Right forelimb (tissue), 1 donor: ENCODE measurements around the gene GPR25.
A peak's percentile ranks its signal among the peaks of the same experiment; 100 is the strongest.

Experiments used
- DNase-seq: peaks from one replicate; pipeline ENCODE4 v3.0.0-alpha.2; 2018

The GPR25 gene

GRCh38 chr1:200873671-200874397, 1.1 kb downstream of the GPR25 start:
- DNase-seq = no peak

GRCh38 chr1:200874694-200875093, 1.9 kb downstream of the GPR25 start:
- DNase-seq = no peak

GRCh38 chr1:200875416-200875815, 2.6 kb downstream of the GPR25 start:
- no peak for DNase-seq

- DNase-seq = no peak
Observed at GRCh38 chr1:200877010-200877409, 4.2 kb downstream of the GPR25 start.

GRCh38 chr1:200877839-200878551, 5.2 kb downstream of the GPR25 start:
- no peak for DNase-seq

GRCh38 chr1:200880212-200880611, 7.4 kb downstream of the GPR25 start:
- no peak for DNase-seq

GRCh38 chr1:200883118-200883517, 10.3 kb downstream of the GPR25 start:
- no peak for DNase-seq

GRCh38 chr1:200885623-200886402, 13.0 kb downstream of the GPR25 start:
- DNase-seq = no peak

- DNase-seq = no peak
Observed at GRCh38 chr1:200886594-200886993, 13.8 kb downstream of the GPR25 start.

- DNase-seq = no peak
Observed at GRCh38 chr1:200887036-200887435, 14.3 kb downstream of the GPR25 start.

GRCh38 chr1:200887772-200888348, 15.1 kb downstream of the GPR25 start:
- DNase-seq = no peak

- DNase-seq = no peak
Observed at GRCh38 chr1:200888349-200888838, 15.6 kb downstream of the GPR25 start.

- no peak for DNase-seq
Observed at GRCh38 chr1:200889571-200889970, 16.8 kb downstream of the GPR25 start.

GRCh38 chr1:200890027-200890426, 17.2 kb downstream of the GPR25 start:
- DNase-seq = no peak

GRCh38 chr1:200890818-200891773, 18.3 kb downstream of the GPR25 start:
- peak; percentile 69 for DNase-seq

- no peak for DNase-seq
Observed at GRCh38 chr1:200891774-200892157, 19.0 kb downstream of the GPR25 start.

- DNase-seq = no peak
Observed at GRCh38 chr1:200892546-200892945, 19.8 kb downstream of the GPR25 start.

- DNase-seq = no peak
Observed at GRCh38 chr1:200892958-200893357, 20.2 kb downstream of the GPR25 start.

- DNase-seq = no peak
Observed at GRCh38 chr1:200893411-200893901, 20.7 kb downstream of the GPR25 start.

GRCh38 chr1:200894712-200895442, 22.1 kb downstream of the GPR25 start, which contains the start of gene INAVA:
Gene INAVA, plus strand, starts transcription at chr1:200894900. Its CDS starts 3,501 bp downstream, at chr1:200898401.
- DNase-seq = no peak

GRCh38 chr1:200895443-200895789, 22.6 kb downstream of the GPR25 start:
- DNase-seq = no peak
